Retinal pigment epithelial cell (primary cell): ENCODE measurements around the gene AOPEP.

Source experiments
- DNase-seq: peaks from one replicate; pipeline ENCODE4 v3.0.0-alpha.2; 2010; ENCODE audit warnings: low read depth
- H3K4me3 ChIP-seq: 2 replicates; pipeline ENCODE4 v1.5.1; 2011; ENCODE audit warnings: mild to moderate bottlenecking, low read length, control low read depth, moderate library complexity
- CTCF ChIP-seq: conservative IDR thresholded peaks from 2 replicates; pipeline ENCODE4 v1.5.1; 2011; ENCODE audit warnings: low read depth, low read length, control low read depth, inconsistent platforms

The AOPEP gene

DNA sequence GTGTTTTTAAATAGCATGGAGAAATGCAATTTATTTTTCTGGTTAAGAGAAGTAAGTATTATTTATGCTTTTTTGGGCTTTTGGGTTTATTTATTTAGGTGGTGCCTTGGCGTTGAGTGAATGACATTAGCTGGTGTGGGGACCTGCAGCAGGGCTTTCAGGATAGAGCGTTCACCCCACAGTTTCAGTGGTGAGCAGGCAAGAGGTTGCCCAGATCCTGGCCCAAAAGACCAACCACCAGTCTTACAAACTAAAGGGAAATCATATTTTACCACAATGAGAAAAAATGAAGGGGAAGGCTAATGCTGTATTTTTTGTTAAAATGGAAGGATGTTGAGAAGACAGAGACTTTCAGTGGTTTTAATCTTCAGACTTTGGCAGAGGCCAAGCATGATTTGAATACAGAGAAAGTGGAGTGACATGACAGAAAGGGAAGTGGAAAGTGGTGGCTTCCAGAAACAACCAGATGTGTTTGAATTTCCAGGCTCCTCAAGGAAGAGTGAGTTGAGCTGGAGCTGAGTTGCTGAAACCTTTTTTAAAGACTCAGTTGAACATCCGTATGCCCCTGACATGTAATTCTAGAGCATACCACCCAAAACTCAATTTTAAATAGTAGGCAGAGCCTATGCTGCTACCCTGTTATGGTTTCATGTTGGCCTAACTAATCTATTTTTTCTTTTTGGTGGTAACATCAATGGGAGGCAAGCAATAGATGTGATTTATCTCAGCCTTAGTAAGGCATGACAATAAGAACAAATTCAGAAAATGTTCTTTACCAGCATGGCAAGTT lies 94.8 kb downstream of the AOPEP start:
- H3K4me3 ChIP-seq, result no peak overlapping the region
- TF ChIP-seq CTCF, result no peak
- no peak for DNase-seq

- no peak for TF ChIP-seq CTCF
- no peak for DNase-seq
- no peak overlapping the region for H3K4me3 ChIP-seq
These were observed 95.8 kb downstream of the AOPEP start for GRCh38 chr9:94822273-94822672.

DNA sequence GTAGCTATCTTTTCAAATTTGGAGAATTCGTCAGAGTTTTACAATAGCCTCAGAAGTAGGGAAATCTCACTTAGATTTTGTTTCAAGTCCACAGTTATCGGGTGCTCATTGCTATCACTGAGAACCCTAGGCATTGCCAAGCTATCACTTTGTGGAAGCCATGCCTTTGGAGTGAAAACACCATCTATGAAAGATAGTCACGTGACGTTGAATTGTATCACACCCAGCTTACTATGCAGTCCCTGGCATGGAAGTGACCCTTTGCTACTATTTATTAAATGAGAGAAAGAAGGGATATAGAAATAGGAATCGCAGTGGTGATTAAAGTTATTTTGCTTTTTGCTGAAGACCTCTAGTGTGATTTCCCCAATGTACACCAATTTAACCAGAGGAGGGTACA lies 97.2 kb downstream of the AOPEP start:
- no peak for TF ChIP-seq CTCF
- no peak overlapping the region for H3K4me3 ChIP-seq
- DNase-seq, result no peak

DNA sequence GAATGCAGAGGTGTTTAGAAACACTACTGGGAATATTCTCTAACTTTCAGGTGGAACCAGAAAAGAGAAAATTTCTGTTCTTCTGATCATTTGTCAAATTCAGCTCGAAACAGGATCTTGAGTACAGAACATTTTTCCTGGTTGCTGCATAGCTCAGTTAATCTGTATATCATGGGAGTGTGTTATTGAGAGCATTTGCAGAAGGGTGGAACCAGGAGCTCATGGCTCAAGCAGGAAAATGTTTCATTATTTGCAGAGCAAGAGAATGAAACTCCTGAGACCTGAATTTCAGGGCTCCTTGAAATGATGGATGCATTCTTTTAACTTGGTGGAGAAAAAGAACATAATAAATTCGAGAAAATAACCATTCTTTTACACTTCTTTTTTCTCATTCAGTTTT lies 97.9 kb downstream of the AOPEP start:
- no peak for DNase-seq
- no peak for TF ChIP-seq CTCF

DNA sequence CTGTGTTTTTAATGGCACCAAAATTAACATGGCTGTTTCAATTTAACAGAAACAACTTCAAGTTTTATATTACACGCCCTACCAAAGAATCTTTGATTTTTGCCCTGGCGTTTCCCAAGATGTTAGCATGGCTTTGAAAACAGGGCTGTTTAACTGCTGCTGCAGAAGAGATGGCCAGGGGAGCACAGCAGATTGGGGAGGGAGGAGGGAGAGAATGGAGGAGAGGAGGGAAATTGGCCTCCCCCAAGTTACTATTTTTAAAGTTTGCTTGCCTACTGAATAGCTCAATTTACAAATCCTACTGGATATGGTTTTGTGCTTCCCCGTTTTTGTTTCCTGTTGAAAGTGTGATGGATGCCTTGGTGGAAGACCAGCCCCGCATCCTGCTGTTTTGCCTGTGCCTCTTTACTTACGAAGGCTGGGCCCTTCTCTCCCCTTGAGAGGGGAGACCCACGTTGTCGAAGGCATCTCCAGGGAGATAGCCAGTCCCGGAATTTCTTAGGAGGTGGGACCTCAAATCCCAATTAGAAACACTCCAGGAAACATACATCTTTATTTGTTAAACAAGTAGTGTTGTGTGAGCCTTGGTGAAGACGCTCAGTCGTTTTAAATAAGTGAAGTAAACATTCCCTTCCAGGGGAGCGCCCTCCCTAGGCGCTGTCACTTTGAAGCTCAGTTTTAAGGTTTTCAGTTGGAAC lies 98.6 kb downstream of the AOPEP start:
- no peak for DNase-seq
- H3K4me3 ChIP-seq, result no peak overlapping the region
- no peak for TF ChIP-seq CTCF

More for the DNA sequence above, 97.9 kb downstream of the AOPEP start:
- H3K4me3 ChIP-seq, result no peak overlapping the region

GRCh38 chr9:94825611-94825958 lies 99.1 kb downstream of the AOPEP start:
- TF ChIP-seq CTCF, result no peak

GRCh38 chr9:94826044-94826443 lies 99.5 kb downstream of the AOPEP start:
- no peak overlapping the region for H3K4me3 ChIP-seq
- TF ChIP-seq CTCF, result no peak
- DNase-seq, result no peak

More at GRCh38 chr9:94825611-94825958, 99.1 kb downstream of the AOPEP start:
- DNase-seq, result no peak
- no peak overlapping the region for H3K4me3 ChIP-seq
